ENCODE results near the gene ASXL2.
"Not testable (repeated sequence)": the region's sequence is repeated elsewhere in the genome, so short reads cannot be mapped to it uniquely, and the experiment has no call there.

The ASXL2 gene

GRCh38 chr2:25878361-25879132 lies at the start of gene ASXL2:
ASXL2 (minus strand) TSS chr2:25878487; CDS start chr2:25878222, 265 bp downstream.
- peak; percentile 96 for DNase-seq

GRCh38 chr2:25926984-25927756 lies 48.9 kb upstream of the ASXL2 start:
- no peak for DNase-seq

GRCh38 chr2:25922501-25922900 lies 44.2 kb upstream of the ASXL2 start:
- no peak for DNase-seq

- DNase-seq, result no peak
Observed at GRCh38 chr2:25920786-25921415, 42.6 kb upstream of the ASXL2 start.

- no peak for DNase-seq
Observed at GRCh38 chr2:25920336-25920735, 42.0 kb upstream of the ASXL2 start.

GRCh38 chr2:25917832-25918231 lies 39.5 kb upstream of the ASXL2 start:
- DNase-seq, result no peak

GRCh38 chr2:25917411-25917810 lies 39.1 kb upstream of the ASXL2 start:
- not testable (repeated sequence) for DNase-seq

- not testable (repeated sequence) for DNase-seq
Observed at GRCh38 chr2:25915944-25916772, 37.9 kb upstream of the ASXL2 start.

- not testable (repeated sequence) for DNase-seq
Observed at GRCh38 chr2:25915411-25915810, 37.1 kb upstream of the ASXL2 start.

GRCh38 chr2:25913696-25913973 lies 35.3 kb upstream of the ASXL2 start:
- not testable (repeated sequence) for DNase-seq

GRCh38 chr2:25912851-25913695 lies 34.8 kb upstream of the ASXL2 start:
- no peak for DNase-seq

- DNase-seq, result not testable (repeated sequence)
Observed at GRCh38 chr2:25909574-25909973, 31.3 kb upstream of the ASXL2 start.

- DNase-seq, result no peak
Observed at GRCh38 chr2:25905126-25905525, 26.8 kb upstream of the ASXL2 start.

GRCh38 chr2:25903216-25903776 lies 25.0 kb upstream of the ASXL2 start:
- DNase-seq, result no peak

GRCh38 chr2:25899404-25899970 lies 21.2 kb upstream of the ASXL2 start:
- DNase-seq, result no peak

GRCh38 chr2:25897506-25897905 lies 19.2 kb upstream of the ASXL2 start:
- DNase-seq, result no peak

GRCh38 chr2:25896308-25896707 lies 18.0 kb upstream of the ASXL2 start:
- not testable (repeated sequence) for DNase-seq

- no peak for DNase-seq
Observed at GRCh38 chr2:25895610-25896009, 17.3 kb upstream of the ASXL2 start.

GRCh38 chr2:25895018-25895417 lies 16.7 kb upstream of the ASXL2 start:
- DNase-seq, result no peak

GRCh38 chr2:25894135-25894830 lies 16.0 kb upstream of the ASXL2 start:
- DNase-seq, result no peak

- no peak for DNase-seq
Observed at GRCh38 chr2:25891672-25892071, 13.4 kb upstream of the ASXL2 start.

Data from DMS79 (cell line).